Fibroblast of peridontal ligament (primary cell): ENCODE measurements around the gene ERC1.
"Not testable (repeated sequence)": the region's sequence is repeated elsewhere in the genome, so short reads cannot be mapped to it uniquely, and the experiment has no call there.

Experiments used
- DNase-seq: peaks from one replicate; pipeline ENCODE4 v3.0.0-alpha.2; 2010; ENCODE audit errors: extremely low read depth

ERC1 gene

DNA sequence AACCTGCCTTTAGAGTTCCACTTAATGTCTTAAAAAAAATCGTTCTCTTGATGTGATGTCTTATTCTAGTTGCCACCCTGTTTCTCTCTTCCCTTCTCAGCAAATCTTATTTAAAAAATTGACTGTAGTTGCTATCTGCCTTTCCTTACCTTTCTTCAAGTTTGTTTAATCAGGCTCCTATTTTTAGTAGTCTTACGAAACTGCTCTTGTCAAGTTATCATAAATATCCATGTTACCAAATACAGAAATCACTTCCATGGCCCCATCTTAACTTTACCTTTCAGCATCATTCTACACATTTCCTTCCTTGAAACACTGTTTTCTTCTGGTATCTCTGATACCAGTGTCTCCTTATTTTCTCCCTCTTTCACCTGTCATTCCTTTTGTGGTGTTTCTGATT, 227.3 kb downstream of the ERC1 start:
- no peak for DNase-seq

DNA sequence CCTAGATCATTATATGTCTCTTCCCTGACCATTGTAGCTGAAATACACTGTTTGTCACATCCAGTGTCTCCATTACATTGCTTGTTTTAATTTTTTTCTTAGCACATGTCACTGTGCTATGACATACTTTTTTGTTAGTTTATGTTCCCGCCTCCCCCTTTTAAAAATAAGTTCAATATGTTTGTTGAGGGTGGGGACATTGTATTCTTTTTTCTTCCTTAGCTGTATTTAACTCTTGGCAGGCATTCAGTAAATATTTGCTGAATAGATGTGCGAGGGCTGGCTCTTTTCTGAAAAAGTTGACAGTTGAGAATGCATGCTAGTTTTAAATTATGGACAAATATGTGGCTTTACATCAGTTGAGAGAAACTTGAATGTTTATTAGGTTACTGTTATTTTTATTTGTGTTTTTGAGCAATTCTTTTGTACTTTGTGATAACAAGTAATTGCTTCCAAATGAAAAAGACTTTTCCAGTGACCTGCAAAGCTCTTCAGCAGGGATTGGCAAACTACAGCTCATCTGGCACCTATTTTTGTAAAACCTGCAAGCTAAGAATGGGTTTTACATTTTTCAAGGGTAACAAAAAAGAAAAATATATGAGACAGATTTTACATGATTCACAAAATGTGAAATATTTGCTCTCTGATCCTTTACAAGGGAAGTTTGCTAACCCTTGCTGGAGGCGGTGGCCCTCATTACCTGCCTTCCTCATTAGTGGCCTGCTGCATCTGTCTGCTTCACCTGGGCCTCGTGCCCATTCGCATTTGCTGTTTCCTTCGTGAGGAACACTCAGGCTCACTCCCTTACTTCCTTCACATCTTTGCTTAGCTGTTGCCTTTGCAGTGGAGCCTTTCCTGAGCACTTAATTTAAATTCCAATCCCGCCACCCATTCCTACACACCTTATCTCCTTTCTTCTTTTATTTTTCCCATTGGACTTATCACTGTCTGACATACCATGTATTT, 229.4 kb downstream of the ERC1 start:
- DNase-seq, result no peak

DNA sequence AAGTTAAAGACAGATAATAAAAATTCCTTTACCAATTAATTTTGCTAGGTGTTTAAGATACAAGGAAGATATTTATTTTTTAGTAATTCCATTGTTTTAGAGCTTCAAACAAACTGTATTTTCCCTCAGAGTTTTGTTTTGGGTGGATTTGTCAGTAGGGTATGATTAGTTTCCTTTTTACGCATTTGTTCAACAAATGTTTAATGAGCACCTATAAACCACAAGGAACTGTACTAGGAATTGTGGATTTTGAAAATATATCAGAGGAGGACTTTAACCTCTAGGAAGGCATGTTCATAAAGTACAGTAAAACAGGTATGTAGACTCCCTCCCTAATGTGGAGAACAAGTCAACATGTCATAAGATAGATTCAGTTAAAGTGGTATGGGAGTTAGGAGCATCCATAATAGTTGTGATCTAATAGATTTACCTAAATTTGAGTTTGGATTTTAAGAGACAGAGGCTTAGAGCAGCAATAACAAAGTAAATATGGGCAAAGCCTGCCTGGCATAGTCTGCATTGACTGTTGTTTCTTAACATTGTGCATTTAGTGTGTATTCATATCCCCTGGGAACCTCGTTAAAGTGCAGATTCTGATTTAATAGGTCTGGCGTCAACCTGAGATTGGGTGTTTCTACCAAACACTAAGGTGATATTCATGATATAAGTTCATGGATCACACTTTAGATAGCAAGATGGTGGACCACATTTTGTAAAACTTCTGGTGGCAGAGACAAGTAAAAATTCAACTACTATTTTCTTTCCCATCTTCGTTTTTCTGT, 232.0 kb downstream of the ERC1 start:
- no peak for DNase-seq

DNA sequence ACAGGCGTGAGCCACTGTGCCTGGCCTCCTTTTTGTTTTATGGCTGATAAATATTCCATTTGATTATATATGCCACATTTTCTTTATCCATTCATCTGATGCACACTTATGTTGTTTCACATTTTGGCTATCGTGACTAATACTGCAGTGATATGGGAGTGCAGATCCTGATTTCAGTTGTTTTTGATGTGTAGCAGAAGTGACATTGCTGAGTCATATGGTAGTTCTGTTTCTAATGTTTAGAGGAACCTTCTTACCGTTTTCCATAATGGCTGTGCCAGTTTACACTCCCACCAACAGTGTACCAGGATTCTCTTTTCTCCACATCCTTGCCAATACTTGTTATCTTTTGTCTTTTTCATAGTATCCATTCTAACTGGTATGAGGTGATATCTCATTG, 235.9 kb downstream of the ERC1 start:
- DNase-seq, result no peak

DNA sequence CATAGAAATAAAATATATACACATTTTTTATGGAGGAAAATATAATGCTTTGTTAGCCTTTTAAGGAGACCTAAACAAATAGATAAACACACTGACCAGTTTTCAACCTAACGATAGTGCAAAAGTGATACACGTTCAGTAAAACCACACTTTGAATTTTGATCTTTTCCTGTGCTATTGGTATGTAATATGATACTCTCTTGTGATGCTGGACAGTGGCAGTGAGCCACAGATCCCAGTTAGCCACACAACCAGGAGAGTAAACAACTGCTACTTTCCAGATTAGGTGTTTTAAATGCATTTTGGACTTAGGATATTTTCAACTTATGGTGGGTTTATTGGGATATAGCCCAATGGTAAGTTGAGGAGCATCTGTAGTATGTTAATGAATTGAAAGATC, 243.1 kb downstream of the ERC1 start:
- peak; percentile 43 for DNase-seq

DNA sequence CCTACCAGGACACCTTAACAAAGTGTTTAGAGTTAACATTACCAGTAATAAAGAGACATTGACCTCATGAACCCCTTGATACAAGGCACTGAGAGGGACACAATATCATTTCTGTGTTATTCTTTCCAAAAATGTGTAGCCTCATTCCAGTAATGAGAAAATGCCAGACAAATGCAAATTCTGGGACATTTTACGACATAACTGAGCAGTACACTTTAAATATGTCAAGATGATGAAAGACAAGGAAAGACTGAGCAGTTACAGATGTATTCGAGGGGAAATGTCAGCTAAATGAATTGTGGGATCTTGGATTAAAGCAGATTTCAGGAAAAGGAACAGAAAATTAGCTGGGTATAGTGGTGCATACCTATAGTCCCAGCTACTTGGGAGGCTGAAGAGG, 255.6 kb downstream of the ERC1 start:
- peak; percentile 57 for DNase-seq

DNA sequence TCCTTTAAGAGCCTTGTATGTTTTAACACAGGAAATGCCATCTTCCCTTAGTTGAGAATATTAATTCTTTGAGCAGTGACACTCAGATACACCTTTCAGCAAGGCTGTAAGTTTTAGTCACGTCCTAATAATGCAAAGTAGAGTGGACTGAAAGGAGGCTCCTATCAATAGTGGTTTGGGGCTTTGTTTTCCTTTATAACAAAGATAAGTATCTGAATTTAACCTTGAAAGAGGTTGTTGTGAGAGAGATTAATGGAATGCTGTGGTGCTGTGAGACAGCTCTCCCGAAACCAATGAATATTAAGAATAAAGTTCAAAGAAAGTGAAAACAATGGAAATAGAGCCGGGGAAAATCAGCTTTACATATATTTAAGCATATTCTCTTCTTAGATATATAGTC, 259.6 kb downstream of the ERC1 start:
- DNase-seq, result no peak

DNA sequence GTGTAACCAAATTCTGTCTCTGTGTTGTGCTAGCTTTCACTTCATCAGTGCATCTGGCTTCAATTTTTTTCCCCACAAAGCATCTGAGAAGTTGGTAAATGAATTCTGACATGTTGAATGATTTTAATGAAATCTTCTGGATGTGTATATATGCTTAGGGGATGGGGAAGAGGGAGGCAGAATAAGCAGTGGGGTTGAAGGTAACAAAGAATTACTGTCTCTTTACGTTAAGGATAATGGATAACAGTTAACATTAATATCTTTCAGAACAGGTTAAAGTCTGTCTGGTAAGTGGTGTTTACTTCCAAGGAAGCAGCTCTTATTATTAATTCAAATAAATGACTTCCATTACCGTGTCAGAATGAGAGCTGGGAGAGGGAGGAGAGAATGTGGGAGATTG, 261.7 kb downstream of the ERC1 start:
- DNase-seq, result peak; percentile 64

DNA sequence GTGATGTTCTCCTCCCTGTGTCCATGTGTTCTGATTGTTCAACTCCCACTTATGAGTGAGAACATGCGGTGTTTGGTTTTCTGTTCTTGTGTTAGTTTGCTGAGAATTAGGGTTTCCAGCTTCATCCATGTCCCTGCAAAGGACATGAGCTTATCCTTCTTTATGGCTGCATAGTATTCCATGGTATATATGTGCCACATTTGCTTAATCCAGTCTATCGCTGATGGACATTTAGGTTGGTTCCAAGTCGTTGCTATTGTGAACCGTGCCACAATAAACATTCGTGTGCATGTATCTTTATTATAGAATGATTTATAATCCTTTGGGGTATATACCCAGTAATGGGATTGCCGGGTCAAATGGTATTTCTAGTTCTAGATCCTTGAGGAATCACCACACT, 264.1 kb downstream of the ERC1 start:
- not testable (repeated sequence) for DNase-seq

DNA sequence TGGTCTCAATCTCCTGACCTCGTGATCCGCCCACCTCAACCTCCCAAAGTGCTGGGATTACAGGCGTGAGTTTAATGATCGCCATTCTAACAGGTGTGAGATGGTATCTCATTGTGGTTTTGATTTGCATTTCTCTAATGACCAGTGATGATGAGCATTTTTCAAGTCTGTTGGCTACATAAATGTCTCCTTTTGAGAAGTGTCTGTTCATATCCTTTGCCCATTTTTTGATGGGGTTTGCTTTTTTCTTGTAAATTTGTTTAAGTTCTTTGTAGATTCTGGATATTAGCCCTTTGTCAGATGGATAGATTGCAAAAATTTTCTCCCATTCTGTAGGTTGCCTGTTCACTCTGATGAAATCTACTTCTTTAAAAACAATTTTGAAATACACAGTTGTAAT, 264.8 kb downstream of the ERC1 start:
- not testable (repeated sequence) for DNase-seq

DNA sequence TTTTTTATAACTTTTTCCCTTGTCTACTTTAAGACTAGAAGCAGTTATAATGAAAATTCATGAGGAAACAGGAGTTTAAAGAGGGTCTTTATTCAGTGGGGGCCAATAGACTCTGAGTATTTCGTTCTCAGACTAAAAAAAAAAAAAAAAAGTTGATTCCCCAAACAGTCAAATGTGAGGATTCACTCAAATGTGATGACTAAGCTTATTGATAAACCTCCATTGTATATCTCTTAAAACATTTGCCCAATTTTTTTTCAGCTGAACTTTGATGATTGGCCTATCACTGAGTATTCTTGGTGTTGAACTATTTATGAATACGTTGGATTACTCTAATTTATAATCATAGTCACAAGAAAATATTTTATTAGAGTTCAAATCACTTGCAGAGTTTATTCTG, 265.3 kb downstream of the ERC1 start:
- DNase-seq, result no peak

DNA sequence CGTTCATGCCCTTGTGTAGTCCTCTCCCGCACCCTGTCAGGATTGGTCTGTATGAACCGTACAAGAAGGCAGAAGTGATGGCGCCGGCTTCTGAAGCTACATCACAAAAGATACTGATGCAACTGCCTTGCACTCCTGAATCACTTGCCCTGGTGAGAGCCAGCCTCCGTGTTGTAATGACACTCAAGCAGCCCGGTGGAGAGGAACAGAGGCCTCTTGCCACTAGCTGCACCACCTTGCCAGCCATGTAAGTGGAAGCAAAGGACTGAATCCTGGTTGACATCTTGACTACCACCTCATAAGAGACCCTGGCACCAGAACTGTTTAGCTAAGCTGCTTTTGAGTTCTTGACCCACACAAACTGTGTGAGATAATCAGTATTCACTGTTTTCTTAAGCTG, 266.0 kb downstream of the ERC1 start:
- DNase-seq, result no peak

DNA sequence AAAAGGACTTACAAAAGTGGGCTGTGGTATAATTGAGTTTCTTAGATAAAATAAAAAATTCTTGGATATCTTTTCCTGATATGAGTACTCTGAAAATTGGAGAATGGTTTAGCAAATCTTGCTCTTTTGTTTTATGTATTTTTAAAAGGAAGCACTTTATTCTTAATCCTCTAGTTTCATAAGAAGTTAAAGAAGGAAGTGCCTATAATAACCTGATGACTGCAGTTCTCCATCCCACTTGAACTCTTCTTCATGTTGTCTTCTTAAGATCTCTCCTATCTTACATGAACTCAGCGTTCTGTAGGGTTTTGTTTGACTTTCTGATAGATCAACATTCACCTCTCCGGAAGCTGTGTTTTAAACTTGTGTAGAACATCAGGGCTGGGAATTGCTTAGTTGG, 271.0 kb downstream of the ERC1 start:
- no peak for DNase-seq

DNA sequence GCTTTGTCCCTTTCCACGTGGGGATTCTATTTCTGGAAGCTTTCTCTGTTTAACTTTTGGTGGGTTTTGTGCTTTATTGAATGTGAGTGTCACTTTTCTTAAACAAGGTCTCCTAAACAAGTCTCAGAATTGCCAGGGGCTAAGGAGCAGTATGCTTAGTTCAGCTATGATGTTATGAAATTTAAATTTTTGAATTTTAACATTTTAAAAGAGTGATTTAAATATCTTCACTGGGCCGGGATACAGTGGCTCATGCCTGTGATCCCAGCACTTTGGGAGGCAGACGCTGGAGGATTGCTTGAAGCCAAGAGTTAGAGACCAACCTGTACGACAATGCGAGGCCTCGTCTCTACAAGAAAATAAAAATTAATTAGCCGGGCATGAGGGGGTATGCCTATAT, 276.2 kb downstream of the ERC1 start:
- DNase-seq, result no peak

DNA sequence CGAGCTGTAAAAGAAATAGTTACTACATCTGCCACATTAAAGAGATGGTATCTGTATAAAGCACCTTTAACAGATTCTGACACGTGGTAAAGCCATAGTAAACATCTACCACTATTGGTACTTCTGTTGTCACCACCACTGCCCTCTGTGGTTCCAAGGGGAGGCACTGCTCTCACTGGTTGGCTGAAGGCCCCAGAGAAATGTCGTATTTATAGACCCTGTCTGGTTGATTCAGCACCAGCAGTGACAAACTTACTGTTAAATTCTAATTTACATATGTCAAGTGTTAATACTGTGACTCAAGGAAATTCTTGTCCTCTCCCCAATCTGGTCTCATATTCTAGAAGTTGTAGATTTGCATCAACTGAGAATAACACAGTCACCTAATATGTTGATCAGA, 281.1 kb downstream of the ERC1 start:
- no peak for DNase-seq

DNA sequence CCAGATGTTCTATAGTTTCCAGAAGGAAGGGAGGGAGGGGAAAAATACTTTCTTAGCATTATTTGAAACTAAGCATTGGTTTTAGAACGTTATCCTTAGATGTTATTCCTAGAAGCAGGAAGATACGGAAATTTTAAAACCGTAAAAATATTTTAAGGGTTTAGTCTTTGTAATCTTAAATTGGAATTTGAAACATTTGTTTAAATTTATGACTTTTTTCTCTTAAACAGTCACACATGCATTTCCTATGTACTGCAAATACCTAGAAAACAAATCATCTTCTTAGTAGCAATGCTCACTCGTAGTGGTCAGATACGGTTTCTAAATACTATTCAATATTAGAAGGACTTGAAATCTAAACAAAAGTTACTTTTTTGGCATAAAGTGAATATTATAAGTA, 282.0 kb downstream of the ERC1 start:
- DNase-seq, result no peak

DNA sequence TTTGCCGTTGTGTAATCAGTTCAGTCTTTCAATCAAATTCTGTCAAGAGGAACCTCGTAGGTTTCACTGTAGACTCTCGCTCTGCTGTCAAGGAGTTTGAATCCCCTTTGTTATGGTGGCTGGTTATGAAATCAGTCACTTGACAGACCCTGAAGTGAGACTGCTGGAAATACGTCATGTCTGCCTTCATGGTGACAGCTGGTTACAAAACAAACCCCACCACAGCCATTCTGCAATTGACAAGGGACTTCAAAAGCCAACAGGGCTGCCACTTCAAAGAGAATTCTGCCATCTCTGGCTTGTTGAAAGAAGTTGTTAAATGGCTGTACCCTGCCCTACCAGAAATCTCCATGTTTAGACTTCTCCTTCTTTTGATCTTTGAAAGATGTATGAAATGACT, 286.9 kb downstream of the ERC1 start:
- DNase-seq, result no peak

DNA sequence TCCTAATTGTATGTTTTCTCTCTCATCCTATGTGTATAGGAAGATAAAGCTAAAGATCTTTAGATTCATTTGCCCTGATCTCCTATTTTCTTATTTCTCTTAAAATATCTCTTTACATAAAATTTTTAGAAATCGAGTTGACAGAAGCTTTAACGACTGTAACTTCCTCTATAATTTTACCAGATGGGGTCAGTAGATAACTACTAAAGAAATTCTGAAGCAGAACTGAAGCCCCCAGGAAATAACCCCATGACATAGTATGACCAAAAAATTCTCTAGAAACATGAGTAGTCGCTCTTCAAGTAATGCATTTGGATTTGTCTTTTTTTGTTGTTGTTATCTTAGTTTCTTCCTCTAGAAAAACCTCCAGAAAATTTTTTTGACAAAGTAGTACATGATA, 288.0 kb downstream of the ERC1 start:
- peak; percentile 33 for DNase-seq

DNA sequence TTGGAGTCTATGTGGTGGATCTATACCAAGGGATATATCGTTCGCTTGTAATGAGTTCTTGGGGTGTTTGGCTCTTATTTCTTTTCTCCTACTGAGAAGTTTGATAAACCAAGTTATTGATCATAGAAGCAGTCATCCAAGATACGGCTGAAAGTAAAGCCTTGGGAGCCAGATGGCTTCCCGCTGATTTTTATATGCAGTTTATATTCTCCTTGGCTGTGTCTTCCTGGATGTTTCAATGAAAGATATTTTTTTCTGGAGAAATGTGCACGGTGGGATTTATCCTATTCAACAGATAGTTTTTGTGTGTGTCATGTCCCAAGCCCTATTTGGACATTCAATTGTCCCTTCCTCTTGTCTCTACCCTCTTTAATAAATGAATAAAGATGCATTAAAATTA, 289.0 kb downstream of the ERC1 start:
- no peak for DNase-seq

DNA sequence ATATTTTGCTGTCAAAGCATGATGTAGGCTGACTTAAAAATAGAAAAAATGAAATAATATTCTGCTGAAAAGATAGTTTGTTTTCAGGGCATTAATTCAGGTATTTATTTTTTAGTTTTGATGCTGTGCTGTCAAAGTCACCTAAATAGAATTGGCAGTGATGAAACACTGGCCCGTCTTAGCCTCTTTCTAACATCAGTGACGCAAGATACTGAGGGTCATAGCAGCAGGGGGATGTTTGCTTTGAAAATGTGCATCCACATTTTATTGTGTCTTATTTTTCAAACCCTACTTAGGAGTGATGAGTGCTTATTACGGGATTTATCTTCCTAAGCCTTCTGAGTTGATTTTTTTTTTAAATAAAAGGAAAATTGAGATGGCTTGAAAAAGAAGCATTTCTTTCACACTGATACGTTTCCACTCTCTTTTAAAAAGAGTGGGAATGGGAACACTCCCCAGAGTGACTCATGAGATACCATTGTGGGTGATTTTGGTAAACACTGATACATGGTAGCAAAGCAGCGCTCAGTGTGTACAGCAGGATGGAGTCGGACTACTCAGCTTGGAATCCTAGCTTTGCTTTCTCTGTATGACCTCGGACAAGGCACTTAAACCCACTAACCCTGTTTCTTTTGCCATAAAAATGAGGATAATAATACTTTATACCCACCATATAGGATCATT, 290.8 kb downstream of the ERC1 start:
- DNase-seq, result peak; percentile 90

DNA sequence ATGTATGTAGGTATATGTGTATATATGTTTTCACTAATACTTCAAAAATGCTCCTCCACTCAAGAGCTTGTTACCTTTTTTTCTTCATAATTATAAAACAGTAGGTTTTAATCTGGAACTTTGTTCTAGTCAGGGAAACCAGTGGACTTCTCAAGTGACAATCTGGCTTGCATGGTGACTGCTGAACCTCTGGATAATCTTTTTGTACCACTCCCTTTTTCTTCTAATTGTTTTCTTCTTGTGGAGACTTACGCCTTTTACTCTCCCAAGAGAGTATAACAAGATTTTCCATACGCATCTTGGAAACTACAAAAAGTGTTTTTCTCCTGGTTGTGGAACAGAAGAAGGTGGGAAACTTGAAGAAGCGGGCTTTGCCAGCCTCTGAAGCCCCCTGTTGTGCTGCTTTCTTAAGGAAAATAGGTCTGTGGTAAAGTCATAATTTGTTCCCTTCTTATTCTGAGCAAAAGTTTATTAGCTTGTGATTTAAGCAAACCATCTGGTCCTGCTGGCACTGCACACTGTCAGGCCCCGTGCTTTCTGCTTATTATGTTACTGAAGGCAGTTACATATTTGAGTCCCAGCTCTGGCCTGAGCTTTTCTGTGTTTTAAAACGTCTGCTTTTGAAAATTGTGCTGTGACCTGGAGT, 291.8 kb downstream of the ERC1 start:
- peak; percentile 56 for DNase-seq

DNA sequence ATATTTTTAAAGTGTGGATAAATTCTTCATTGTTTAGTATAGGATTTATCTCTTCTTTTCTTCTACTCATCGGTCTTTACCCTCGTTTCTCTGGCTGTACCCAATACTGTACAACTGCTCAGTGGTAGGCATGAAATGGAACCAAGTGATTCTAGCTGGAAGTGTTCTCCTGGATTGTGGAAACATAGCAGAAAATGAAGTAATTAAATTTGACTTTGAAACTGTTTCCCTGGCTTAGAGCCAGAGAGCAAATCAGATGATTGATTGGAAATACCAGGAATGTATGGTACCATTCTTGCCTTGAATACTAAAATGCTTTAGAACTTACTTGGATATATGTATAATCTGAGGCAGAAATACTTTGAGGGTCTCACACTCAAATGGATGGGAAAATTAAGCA, 292.3 kb downstream of the ERC1 start:
- no peak for DNase-seq
